IPS DF 6.9 (cell line): ENCODE results near the gene HGS.

Experiments used
- DNase-seq: peaks from one replicate; pipeline ENCODE4 v3.0.0-alpha.2; 2013; ENCODE audit warnings: low read depth, low spot score
- H3K27ac ChIP-seq: one replicate; pipeline ENCODE4 v1.5.1; 2013; ENCODE audit warnings: low read length, control low read depth
- H3K27me3 ChIP-seq: 2 replicates; pipeline ENCODE4 v1.6.1; 2013; ENCODE audit warnings: mild to moderate bottlenecking, low read length; ENCODE audit not compliant: control insufficient read depth, insufficient read depth
- H3K36me3 ChIP-seq: 2 replicates; pipeline ENCODE4 v1.6.1; 2013; ENCODE audit warnings: low read length; ENCODE audit not compliant: control insufficient read depth, insufficient read depth
- H3K4me1 ChIP-seq: 2 replicates; pipeline ENCODE4 v1.6.1; 2013; ENCODE audit warnings: low read length; ENCODE audit not compliant: control insufficient read depth, insufficient read depth
- H3K4me3 ChIP-seq: 2 replicates; pipeline ENCODE4 v1.5.1; 2013; ENCODE audit warnings: mild to moderate bottlenecking, low read length
- H3K9me3 ChIP-seq: 2 replicates; pipeline ENCODE4 v1.6.1; 2013; ENCODE audit warnings: low read length, inconsistent platforms; ENCODE audit not compliant: control insufficient read depth, insufficient read depth
- WGBS: extraction: QIAGEN DNeasy Blood & Tissue Kit; methylation state at CpG from one replicate; pipeline ENCODE4 v1.1.7; 2013; ENCODE audit warnings: mixed read lengths, missing lambda C conversion rate; ENCODE audit not compliant: insufficient read length, insufficient coverage; 5-methylcytosine and 5-hydroxymethylcytosine counted together

The HGS gene

GRCh38 chr17:81713556-81714411 lies 30.0 kb downstream of the HGS start:
- no peak for DNase-seq
- Histone ChIP-seq H3K4me1 (peaks cover 7% of the 10 kb centered on the region; the same call in 1 of the 2 replicates), H3K9me3 (no peaks in the 10 kb centered on the region), H3K4me3 (no peak overlapping the region), H3K27ac (no peak overlapping the region), H3K36me3 (peaks cover 23% of the 10 kb centered on the region), H3K27me3 (no peaks in the 10 kb centered on the region)
- no CpG with 5 or more reads among the region's 36 CpGs for WGBS

- WGBS, result no CpG with 5 or more reads among the region's 39 CpGs
- Histone ChIP-seq H3K36me3 (peaks cover 23% of the 10 kb centered on the region), H3K9me3 (no peaks in the 10 kb centered on the region), H3K27ac (no peak overlapping the region), H3K27me3 (no peaks in the 10 kb centered on the region), H3K4me3 (no peak overlapping the region), H3K4me1 (peaks cover 7% of the 10 kb centered on the region; the same call in 1 of the 2 replicates)
- no peak for DNase-seq
Observed at GRCh38 chr17:81714412-81715106, 30.7 kb downstream of the HGS start.

- no CpG with 5 or more reads among the region's 32 CpGs for WGBS
- H3K9me3 ChIP-seq, result no peaks in the 10 kb centered on the region
- H3K4me3 ChIP-seq, result no peak overlapping the region
- DNase-seq, result no peak
- H3K27me3 ChIP-seq, result no peaks in the 10 kb centered on the region
- H3K27ac ChIP-seq, result no peak overlapping the region
- peaks cover 7% of the 10 kb centered on the region; the same call in 1 of the 2 replicates for H3K4me1 ChIP-seq
- H3K36me3 ChIP-seq, result peaks cover 27% of the 10 kb centered on the region
Observed at GRCh38 chr17:81715107-81715871, 31.5 kb downstream of the HGS start.

GRCh38 chr17:81715872-81716673 lies 32.3 kb downstream of the HGS start:
- no peak for DNase-seq
- Histone ChIP-seq H3K9me3 (no peaks in the 10 kb centered on the region), H3K36me3 (peaks cover 27% of the 10 kb centered on the region), H3K27me3 (no peaks in the 10 kb centered on the region), H3K27ac (no peak overlapping the region), H3K4me3 (no peak overlapping the region), H3K4me1 (peaks cover 7% of the 10 kb centered on the region; the same call in 1 of the 2 replicates)
- WGBS, result no CpG with 5 or more reads among the region's 43 CpGs

- H3K4me1 ChIP-seq, result peaks cover 7% of the 10 kb centered on the region; the same call in 1 of the 2 replicates
- DNase-seq, result no peak
- no peak overlapping the region for H3K27ac ChIP-seq
- H3K4me3 ChIP-seq, result no peak overlapping the region
- peaks cover 27% of the 10 kb centered on the region for H3K36me3 ChIP-seq
- no CpG with 5 or more reads among the region's 12 CpGs for WGBS
- H3K27me3 ChIP-seq, result no peaks in the 10 kb centered on the region
- H3K9me3 ChIP-seq, result no peaks in the 10 kb centered on the region
Observed at GRCh38 chr17:81716674-81716996, 32.8 kb downstream of the HGS start.

GRCh38 chr17:81717049-81717765 lies 33.4 kb downstream of the HGS start:
- H3K36me3 ChIP-seq, result peaks cover 27% of the 10 kb centered on the region
- H3K4me1 ChIP-seq, result peaks cover 6% of the 10 kb centered on the region; the same call in 1 of the 2 replicates
- no peak overlapping the region for H3K27ac ChIP-seq
- WGBS, result no CpG with 5 or more reads among the region's 25 CpGs
- no peaks in the 10 kb centered on the region for H3K27me3 ChIP-seq
- no peaks in the 10 kb centered on the region for H3K9me3 ChIP-seq
- H3K4me3 ChIP-seq, result no peak overlapping the region
- DNase-seq, result no peak

GRCh38 chr17:81717766-81718089 lies 33.9 kb downstream of the HGS start:
- H3K36me3 ChIP-seq, result peaks cover 27% of the 10 kb centered on the region
- H3K27me3 ChIP-seq, result no peaks in the 10 kb centered on the region
- H3K9me3 ChIP-seq, result no peaks in the 10 kb centered on the region
- no peak overlapping the region for H3K27ac ChIP-seq
- peaks cover 8% of the 10 kb centered on the region; the same call in 1 of the 2 replicates for H3K4me1 ChIP-seq
- DNase-seq, result no peak
- no peak overlapping the region for H3K4me3 ChIP-seq
- WGBS, result no CpG with 5 or more reads among the region's 9 CpGs

- no peak for DNase-seq
- H3K4me1 ChIP-seq, result peaks cover 4% of the 10 kb centered on the region; the same call in 1 of the 2 replicates
- H3K9me3 ChIP-seq, result no peaks in the 10 kb centered on the region
- no peaks in the 10 kb centered on the region for H3K27me3 ChIP-seq
- H3K4me3 ChIP-seq, result no peak overlapping the region
- no CpG with 5 or more reads among the region's 33 CpGs for WGBS
- no peak overlapping the region for H3K27ac ChIP-seq
- H3K36me3 ChIP-seq, result peaks cover 26% of the 10 kb centered on the region
Observed at GRCh38 chr17:81719410-81720266, 35.8 kb downstream of the HGS start.
